K562 (cell line): ENCODE results near the gene PCBP2. TPM values are rescaled to one million over a fixed set of nuclear protein-coding genes. Genes with fewer than 3 reads are reported as not detected.
A peak's percentile ranks its signal among the peaks of the same experiment; 100 is the strongest.

ENCODE experiments used
- CBFB ChIP-seq: sonication (generic); formaldehyde crosslinking; IDR thresholded peaks from 2 replicates; pipeline ENCODE4 v1.4.0; 2020; ENCODE audit warnings: mild to moderate bottlenecking, missing genetic modification reagents
- CBX2 ChIP-seq: fragments of 200-600 bp; sonication (generic); IDR thresholded peaks from one replicate; pipeline ENCODE4 v1.6.1; 2012; ENCODE audit warnings: mild to moderate bottlenecking, low read length, inconsistent platforms; ENCODE audit not compliant: insufficient read depth, poor library complexity, severe bottlenecking
- CBX5 ChIP-seq: IDR thresholded peaks from 2 replicates; pipeline ENCODE4 v1.6.1; 2014; ENCODE audit warnings: low read depth, borderline replicate concordance
- CHD1 ChIP-seq: fragments of 200-600 bp; sonication (generic); IDR thresholded peaks from one replicate; pipeline ENCODE4 v1.6.1; 2012; ENCODE audit warnings: mild to moderate bottlenecking, moderate library complexity, low read length, inconsistent platforms
- DMBX1 ChIP-seq: fragments of 250-450 bp; sonication (Bioruptor Pico); IDR thresholded peaks from 2 replicates; pipeline ENCODE4 v1.8.0; 2022; ENCODE audit warnings: inconsistent platforms, mild to moderate bottlenecking, moderate library complexity, borderline replicate concordance
- EHMT2 ChIP-seq: fragments of 450-650 bp; IDR thresholded peaks from 2 replicates; pipeline ENCODE4 v1.6.1; 2018; ENCODE audit warnings: antibody characterized with exemption
- ELF2 ChIP-seq: fragments of 250-450 bp; sonication (Bioruptor Pico); IDR thresholded peaks from 2 replicates; pipeline ENCODE4 v1.5.0; 2021; ENCODE audit warnings: mild to moderate bottlenecking
- ETS2 ChIP-seq: IDR thresholded peaks from 2 replicates; pipeline ENCODE4 v1.6.1; 2016; ENCODE audit warnings: borderline replicate concordance, missing genetic modification characterization, mild to moderate bottlenecking, moderate library complexity, missing compliant biosample characterization; ENCODE audit not compliant: poor library complexity, severe bottlenecking
- ETV5 ChIP-seq: sonication (generic); formaldehyde crosslinking; IDR thresholded peaks from 2 replicates; pipeline ENCODE4 v1.4.0; 2020; ENCODE audit warnings: low read depth, mild to moderate bottlenecking, missing genetic modification reagents
- GTF2E2 ChIP-seq: fragments of 200-800 bp; sonication (Bioruptor generic); IDR thresholded peaks from 2 replicates; pipeline ENCODE4 v1.6.1; 2016; ENCODE audit warnings: missing genetic modification characterization, missing compliant biosample characterization
- HDGF ChIP-seq: fragments of 450-650 bp; IDR thresholded peaks from 2 replicates; pipeline ENCODE4 v1.6.1; 2016
- MCM3 ChIP-seq: fragments of 450-650 bp; IDR thresholded peaks from 2 replicates; pipeline ENCODE4 v1.6.1; 2016
- MXD1 ChIP-seq: fragments of 250-450 bp; sonication (Bioruptor Pico); IDR thresholded peaks from 2 replicates; pipeline ENCODE4 v1.8.0; 2021; ENCODE audit warnings: borderline replicate concordance, mild to moderate bottlenecking, moderate library complexity; ENCODE audit not compliant: poor library complexity, severe bottlenecking
- RFX7 ChIP-seq: fragments of 250-450 bp; sonication (Bioruptor Pico); IDR thresholded peaks from 2 replicates; pipeline ENCODE4 v1.5.1; 2021; ENCODE audit warnings: mild to moderate bottlenecking
- SLC30A9 ChIP-seq: fragments of 250-450 bp; sonication (Bioruptor Pico); IDR thresholded peaks from 2 replicates; pipeline ENCODE4 v1.8.0; 2022; ENCODE audit warnings: mild to moderate bottlenecking, moderate library complexity
- TAL1 ChIP-seq: fragments of 450-650 bp; IDR thresholded peaks from 2 replicates; pipeline ENCODE4 v1.6.1; 2016; ENCODE audit warnings: mild to moderate bottlenecking
- XRCC5 ChIP-seq: fragments of 200-400 bp; formaldehyde crosslinking; IDR thresholded peaks from 2 replicates; pipeline ENCODE4 v1.6.1; 2017; ENCODE audit warnings: low read depth, mild to moderate bottlenecking, low read length
- ZBTB1 ChIP-seq: sonication (generic); formaldehyde crosslinking; IDR thresholded peaks from 2 replicates; pipeline ENCODE4 v1.8.1; 2023; ENCODE audit warnings: missing genetic modification reagents, low read depth, mild to moderate bottlenecking, borderline replicate concordance
- ZBTB2 ChIP-seq: fragments of 450-650 bp; IDR thresholded peaks from 2 replicates; pipeline ENCODE4 v1.6.1; 2016; ENCODE audit warnings: antibody characterized with exemption
- ZNF175 ChIP-seq: fragments of 200-800 bp; sonication (Bioruptor generic); IDR thresholded peaks from 2 replicates; pipeline ENCODE4 v1.6.1; 2016; ENCODE audit warnings: low read depth, mild to moderate bottlenecking, missing genetic modification characterization, missing compliant biosample characterization
- polyA plus RNA-seq, 8 experiments: library from polyadenylated mRNA; depleted of rRNA in 4 of 8; stranded (reverse) in 5 of 8; unstranded in 3 of 8; fragments of >200 nt; fragmentation: Nextera tagmentation in 2 of 8; fragmentation: Illumina TruSeq in 1 of 8; extraction: Ambion mirVana in 2 of 8; extraction: Trizol in 1 of 8; gene quantifications; 2 replicates each; pipeline versions ENCODE4 v1.2.1 to v1.2.3, GENCODE V29; 2011 to 2014; ENCODE audit warnings: inconsistent platforms in 1 of 8, missing spikeins in 1 of 8
- total RNA-seq, 7 experiments: library from RNA; depleted of rRNA in 6 of 7; stranded (reverse); fragments of >200 nt in 6 of 7; fragmentation: Illumina TruSeq in 2 of 7; extraction: Trizol in 2 of 7; gene quantifications; 2 replicates each; pipeline versions ENCODE4 v1.2.1 to v1.2.3, GENCODE V29; 2011 to 2021; ENCODE audit warnings: low replicate concordance in 1 of 7
- TF ChIP-seq, protein P1 (sequence below): IDR thresholded peaks from 3 replicates; pipeline ENCODE4 v1.6.1; 2011; ENCODE audit warnings: borderline replicate concordance, mild to moderate bottlenecking; ENCODE audit not compliant: insufficient read length, insufficient read depth
- TF ChIP-seq, protein P2 (sequence below): fragments of 150-350 bp; IDR thresholded peaks from 2 replicates; pipeline ENCODE4 v1.6.1; 2014; ENCODE audit warnings: low read depth, mild to moderate bottlenecking, low read length, borderline replicate concordance

The PCBP2 gene
- total and polyA plus RNA-seq, 9 of the 15 experiments (the other 6 are each of a cell fraction or from before 2014, with no cell fraction given): 137 to 831 (median 328) TPM

- TF ChIP-seq ZBTB2: no peak
- TF ChIP-seq EHMT2: no peak
- TF ChIP-seq RFX7: no peak
- TF ChIP-seq CBX2: no peak
- TF ChIP-seq, protein P1, sequence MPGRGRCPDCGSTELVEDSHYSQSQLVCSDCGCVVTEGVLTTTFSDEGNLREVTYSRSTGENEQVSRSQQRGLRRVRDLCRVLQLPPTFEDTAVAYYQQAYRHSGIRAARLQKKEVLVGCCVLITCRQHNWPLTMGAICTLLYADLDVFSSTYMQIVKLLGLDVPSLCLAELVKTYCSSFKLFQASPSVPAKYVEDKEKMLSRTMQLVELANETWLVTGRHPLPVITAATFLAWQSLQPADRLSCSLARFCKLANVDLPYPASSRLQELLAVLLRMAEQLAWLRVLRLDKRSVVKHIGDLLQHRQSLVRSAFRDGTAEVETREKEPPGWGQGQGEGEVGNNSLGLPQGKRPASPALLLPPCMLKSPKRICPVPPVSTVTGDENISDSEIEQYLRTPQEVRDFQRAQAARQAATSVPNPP: no peak
- no peak for TF ChIP-seq TAL1
- no peak for TF ChIP-seq CHD1
- no peak for TF ChIP-seq DMBX1 (CRISPR knock-in tag)
- 0 out of 2 replicates have a peak, but pooled peaks have one; percentile 27 for TF ChIP-seq ZBTB1 (CRISPR knock-in tag)
- no peak for TF ChIP-seq MXD1 (CRISPR knock-in tag)
- 0 out of 2 replicates have a peak, but pooled peaks have one; percentile 44 for TF ChIP-seq GTF2E2 (tag)
- TF ChIP-seq HDGF: no peak
- no peak for TF ChIP-seq ETV5
- TF ChIP-seq ELF2 (CRISPR knock-in tag): no peak
- TF ChIP-seq ETS2: no peak
- no peak; the same call in 1 of the 2 replicates for TF ChIP-seq ZNF175 (CRISPR knock-in tag)
- no peak for TF ChIP-seq CBX5
- TF ChIP-seq MCM3: no peak
- no peak for TF ChIP-seq SLC30A9 (CRISPR knock-in tag)
- TF ChIP-seq, protein P2, sequence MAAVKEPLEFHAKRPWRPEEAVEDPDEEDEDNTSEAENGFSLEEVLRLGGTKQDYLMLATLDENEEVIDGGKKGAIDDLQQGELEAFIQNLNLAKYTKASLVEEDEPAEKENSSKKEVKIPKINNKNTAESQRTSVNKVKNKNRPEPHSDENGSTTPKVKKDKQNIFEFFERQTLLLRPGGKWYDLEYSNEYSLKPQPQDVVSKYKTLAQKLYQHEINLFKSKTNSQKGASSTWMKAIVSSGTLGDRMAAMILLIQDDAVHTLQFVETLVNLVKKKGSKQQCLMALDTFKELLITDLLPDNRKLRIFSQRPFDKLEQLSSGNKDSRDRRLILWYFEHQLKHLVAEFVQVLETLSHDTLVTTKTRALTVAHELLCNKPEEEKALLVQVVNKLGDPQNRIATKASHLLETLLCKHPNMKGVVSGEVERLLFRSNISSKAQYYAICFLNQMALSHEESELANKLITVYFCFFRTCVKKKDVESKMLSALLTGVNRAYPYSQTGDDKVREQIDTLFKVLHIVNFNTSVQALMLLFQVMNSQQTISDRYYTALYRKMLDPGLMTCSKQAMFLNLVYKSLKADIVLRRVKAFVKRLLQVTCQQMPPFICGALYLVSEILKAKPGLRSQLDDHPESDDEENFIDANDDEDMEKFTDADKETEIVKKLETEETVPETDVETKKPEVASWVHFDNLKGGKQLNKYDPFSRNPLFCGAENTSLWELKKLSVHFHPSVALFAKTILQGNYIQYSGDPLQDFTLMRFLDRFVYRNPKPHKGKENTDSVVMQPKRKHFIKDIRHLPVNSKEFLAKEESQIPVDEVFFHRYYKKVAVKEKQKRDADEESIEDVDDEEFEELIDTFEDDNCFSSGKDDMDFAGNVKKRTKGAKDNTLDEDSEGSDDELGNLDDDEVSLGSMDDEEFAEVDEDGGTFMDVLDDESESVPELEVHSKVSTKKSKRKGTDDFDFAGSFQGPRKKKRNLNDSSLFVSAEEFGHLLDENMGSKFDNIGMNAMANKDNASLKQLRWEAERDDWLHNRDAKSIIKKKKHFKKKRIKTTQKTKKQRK: 0 out of 2 replicates have a peak, but pooled peaks have one; percentile 8
- peak; percentile 53; the same call in 1 of the 2 replicates for TF ChIP-seq CBFB (CRISPR knock-in tag)
- TF ChIP-seq XRCC5: peak; percentile 2; the same call in 1 of the 2 replicates
These were observed 49.8 kb downstream of the PCBP2 start (continued) for GRCh38 chr12:53501615-53502181.
